ENCODE data around the gene SBNO2.

DNA sequence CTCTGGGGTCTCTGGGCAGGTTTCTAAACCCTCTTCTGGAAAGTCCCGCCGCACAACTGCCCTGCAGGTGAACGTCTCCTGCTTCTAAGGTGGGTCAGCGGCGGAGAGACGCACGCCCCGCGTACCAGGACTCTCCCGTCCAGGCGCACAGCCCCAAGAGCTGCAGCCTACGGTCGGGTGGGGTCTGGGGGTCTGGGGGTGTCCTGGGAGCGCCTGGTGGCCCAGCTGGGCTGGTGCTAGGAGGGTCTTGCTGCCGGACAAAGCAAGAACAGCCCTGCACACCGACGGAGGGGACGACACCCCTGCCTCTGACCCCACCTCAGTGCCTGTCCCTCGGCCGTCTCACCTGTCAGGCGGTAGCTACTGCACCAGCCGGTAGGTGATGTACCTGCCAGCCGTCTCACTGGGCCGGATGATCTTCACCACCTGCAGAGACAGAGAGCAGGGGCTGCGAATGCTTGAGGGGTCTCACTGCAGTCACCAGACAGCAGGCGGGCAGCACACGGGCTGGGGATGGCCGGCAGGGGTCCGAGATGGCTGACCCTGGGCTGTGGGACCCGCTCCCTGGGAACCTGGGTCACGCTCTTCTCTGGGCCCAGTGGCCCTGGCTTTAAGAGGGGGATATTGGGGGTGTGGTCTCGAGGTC lies 84.8 kb downstream of the SBNO2 start:
- TF ChIP-seq, protein P1, sequence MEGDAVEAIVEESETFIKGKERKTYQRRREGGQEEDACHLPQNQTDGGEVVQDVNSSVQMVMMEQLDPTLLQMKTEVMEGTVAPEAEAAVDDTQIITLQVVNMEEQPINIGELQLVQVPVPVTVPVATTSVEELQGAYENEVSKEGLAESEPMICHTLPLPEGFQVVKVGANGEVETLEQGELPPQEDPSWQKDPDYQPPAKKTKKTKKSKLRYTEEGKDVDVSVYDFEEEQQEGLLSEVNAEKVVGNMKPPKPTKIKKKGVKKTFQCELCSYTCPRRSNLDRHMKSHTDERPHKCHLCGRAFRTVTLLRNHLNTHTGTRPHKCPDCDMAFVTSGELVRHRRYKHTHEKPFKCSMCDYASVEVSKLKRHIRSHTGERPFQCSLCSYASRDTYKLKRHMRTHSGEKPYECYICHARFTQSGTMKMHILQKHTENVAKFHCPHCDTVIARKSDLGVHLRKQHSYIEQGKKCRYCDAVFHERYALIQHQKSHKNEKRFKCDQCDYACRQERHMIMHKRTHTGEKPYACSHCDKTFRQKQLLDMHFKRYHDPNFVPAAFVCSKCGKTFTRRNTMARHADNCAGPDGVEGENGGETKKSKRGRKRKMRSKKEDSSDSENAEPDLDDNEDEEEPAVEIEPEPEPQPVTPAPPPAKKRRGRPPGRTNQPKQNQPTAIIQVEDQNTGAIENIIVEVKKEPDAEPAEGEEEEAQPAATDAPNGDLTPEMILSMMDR (IDR thresholded peaks at IDR 0.05) = no peak
- TF ChIP-seq POLR2A (IDR thresholded peaks at IDR 0.05) (no peak), POLR2AphosphoS5 (IDR thresholded peaks at IDR 0.05) (no peak)

Measured in gastroesophageal sphincter (tissue), 3 donors.